Measurements from ENCODE around the gene ZIC5.
A peak's percentile ranks its signal among the peaks of the same experiment; 100 is the strongest.

ZIC5 gene

GRCh38 chr13:99929866-99930265 is 41.7 kb downstream of the ZIC5 start:
- no peak for DNase-seq

- no peak for DNase-seq
Measured at GRCh38 chr13:99926014-99926731, 45.4 kb downstream of the ZIC5 start.

- DNase-seq, result no peak
Measured at GRCh38 chr13:99923877-99924582, 47.5 kb downstream of the ZIC5 start.

GRCh38 chr13:99922631-99923404 is 48.7 kb downstream of the ZIC5 start:
- no peak for DNase-seq

- DNase-seq, result no peak
Measured at GRCh38 chr13:99919132-99919531, 52.4 kb downstream of the ZIC5 start.

GRCh38 chr13:99916366-99917103 is 55.0 kb downstream of the ZIC5 start:
- DNase-seq, result peak; percentile 87 to 90

GRCh38 chr13:99913167-99913566 is 58.4 kb downstream of the ZIC5 start:
- no peak for DNase-seq
